Activated CD4-positive, alpha-beta T cell treated with anti-CD3 and anti-CD28 coated beads, Interleukin-2, amount 10 ng/mL, durations not matched to agents 7 days and 5 days (primary cell): ENCODE data around the gene NME1. TPM values are rescaled to one million over a fixed set of nuclear protein-coding genes. Genes with fewer than 3 reads are reported as not detected.
"Not testable (repeated sequence)": the region's sequence is repeated elsewhere in the genome, so short reads cannot be mapped to it uniquely, and the experiment has no call there.

Experiments used
- CTCF ChIA-PET: fragments of 350-600 bp; sonication (Branson Sonifier 250); formaldehyde crosslinking; loops from one replicate; lab custom pipeline; 2021; ENCODE audit warnings: antibody characterized with exemption; lab: Charles Lee
- POLR2A ChIA-PET: fragments of 350-600 bp; sonication (Branson Sonifier 250); formaldehyde crosslinking; loops from one replicate; lab custom pipeline; 2021; ENCODE audit warnings: antibody characterized with exemption; lab: Charles Lee
- DNase-seq: peaks from one replicate; pipeline ENCODE4 v3.0.0-alpha.2; 2020
- H3K27ac Mint-ChIP-seq: one replicate; pipeline ENCODE4 v1.8.0; 2021; ENCODE audit warnings: mild to moderate bottlenecking, moderate library complexity, mixed read lengths
- H3K27me3 Mint-ChIP-seq: one replicate; pipeline ENCODE4 v1.8.0; 2021; ENCODE audit warnings: mixed read lengths
- H3K36me3 Mint-ChIP-seq: one replicate; pipeline ENCODE4 v1.8.0; 2021; ENCODE audit warnings: low read depth, mixed read lengths
- H3K4me1 Mint-ChIP-seq: one replicate; pipeline ENCODE4 v1.8.0; 2021; ENCODE audit warnings: mixed read lengths
- H3K4me3 Mint-ChIP-seq: one replicate; pipeline ENCODE4 v1.8.0; 2021; ENCODE audit warnings: mild to moderate bottlenecking, moderate library complexity, mixed read lengths
- H3K9me3 Mint-ChIP-seq: one replicate; pipeline ENCODE4 v1.8.0; 2021; ENCODE audit warnings: mixed read lengths
- total RNA-seq, 2 experiments: library from RNA; stranded (reverse); gene quantifications; one replicate each; pipeline ENCODE4 v1.2.3, GENCODE V29; 2021

Gene NME1
- total RNA-seq, 2 experiments from 2014 or later: 104 to 107 TPM

GRCh38 chr17:51122473-51123115 lies 30.8 kb upstream of the NME1 start:
- H3K9me3 Mint-ChIP-seq, DNase-seq, H3K36me3 Mint-ChIP-seq, H3K27me3 Mint-ChIP-seq, POLR2A ChIA-PET, H3K4me3 Mint-ChIP-seq: not testable (repeated sequence)
- Mint-ChIP-seq H3K4me1 (peaks cover 40% of the 10 kb centered on the region), H3K27ac (peak overlapping the region; percentile 68)
- CTCF ChIA-PET: interaction anchor here (1.8 to 2.0 kb wide), 2 partner anchors 10 to 31 kb away, joined by 5 to 7 read pairs; partner anchors contain the start of gene NME1

- no peak overlapping the region for H3K4me3 Mint-ChIP-seq
- no peak overlapping the region for H3K27ac Mint-ChIP-seq
- DNase-seq: no peak
- POLR2A ChIA-PET: no interaction called here
- H3K9me3 Mint-ChIP-seq: no peaks in the 10 kb centered on the region
- peaks cover 17% of the 10 kb centered on the region for H3K4me1 Mint-ChIP-seq
- peaks cover 2% of the 10 kb centered on the region for H3K36me3 Mint-ChIP-seq
- CTCF ChIA-PET: interaction anchor here (0.5 to 2.0 kb wide), 3 partner anchors 8 to 28 kb away, joined by 3 to 7 read pairs (median 5); partner anchors contain the start of gene NME1
- no peaks in the 10 kb centered on the region for H3K27me3 Mint-ChIP-seq
Observed at GRCh38 chr17:51124640-51125503, 28.5 kb upstream of the NME1 start.

GRCh38 chr17:51128076-51128475 lies 25.3 kb upstream of the NME1 start:
- ChIA-PET POLR2A (no interaction called here), CTCF (no interaction called here)
- H3K27me3 Mint-ChIP-seq: peaks cover 2% of the 10 kb centered on the region
- DNase-seq: no peak
- H3K4me3 Mint-ChIP-seq: no peak overlapping the region
- H3K9me3 Mint-ChIP-seq: no peaks in the 10 kb centered on the region
- H3K36me3 Mint-ChIP-seq: no peaks in the 10 kb centered on the region
- no peak overlapping the region for H3K27ac Mint-ChIP-seq
- H3K4me1 Mint-ChIP-seq: peaks cover 3% of the 10 kb centered on the region

- ChIA-PET CTCF (interaction anchor here (0.8 to 1.4 kb wide), 3 partner anchors 9 to 102 kb away, joined by 3 to 5 read pairs (median 3); no protein-coding TSS in a partner anchor), POLR2A (no interaction called here)
- Mint-ChIP-seq H3K4me1 (peaks cover 7% of the 10 kb centered on the region), H3K27ac (no peak overlapping the region), H3K36me3 (no peaks in the 10 kb centered on the region), H3K4me3 (no peak overlapping the region), H3K9me3 (no peaks in the 10 kb centered on the region), H3K27me3 (peaks cover 2% of the 10 kb centered on the region)
- DNase-seq: no peak
Observed at GRCh38 chr17:51132964-51133319, 20.4 kb upstream of the NME1 start.

DNA sequence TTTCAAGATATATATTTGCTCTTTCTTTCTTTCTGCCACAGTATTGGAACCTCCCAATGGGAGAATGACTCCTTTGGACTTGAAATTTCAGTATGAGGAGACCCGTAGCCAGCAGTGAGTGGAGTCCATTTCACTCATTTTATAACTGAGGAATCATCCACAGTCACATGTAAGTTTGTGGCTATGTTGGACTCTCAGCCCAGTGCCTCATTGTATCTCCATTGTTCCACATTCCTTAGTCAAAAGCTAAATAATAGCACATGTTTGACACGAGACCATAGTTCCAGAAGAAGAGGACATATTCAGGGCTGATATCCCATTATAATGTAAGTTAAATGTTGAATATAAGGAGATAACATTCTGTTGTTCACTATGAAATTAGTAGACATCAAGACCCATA lies 20.0 kb upstream of the NME1 start:
- Mint-ChIP-seq H3K9me3 (no peaks in the 10 kb centered on the region), H3K4me1 (peaks cover 7% of the 10 kb centered on the region), H3K27ac (no peak overlapping the region), H3K36me3 (no peaks in the 10 kb centered on the region), H3K27me3 (peaks cover 2% of the 10 kb centered on the region), H3K4me3 (no peak overlapping the region)
- DNase-seq: no peak
- CTCF ChIA-PET: interaction anchor here (0.5 to 0.7 kb wide), 2 partner anchors 8 to 371 kb away, joined by 3 to 4 read pairs; no protein-coding TSS in a partner anchor
- POLR2A ChIA-PET: no interaction called here

- Mint-ChIP-seq H3K27me3 (peaks cover 2% of the 10 kb centered on the region), H3K27ac (no peak overlapping the region), H3K4me3 (no peak overlapping the region), H3K9me3 (no peaks in the 10 kb centered on the region), H3K36me3 (no peaks in the 10 kb centered on the region), H3K4me1 (peaks cover 7% of the 10 kb centered on the region)
- DNase-seq: no peak
- ChIA-PET POLR2A (no interaction called here), CTCF (interaction anchor here (1.4 to 2.1 kb wide), 2 partner anchors 16 to 17 kb away, joined by 6 to 9 read pairs; partner anchors contain the start of genes NME1 and SPAG9)
Observed at GRCh38 chr17:51135956-51136355, 17.4 kb upstream of the NME1 start.

DNA sequence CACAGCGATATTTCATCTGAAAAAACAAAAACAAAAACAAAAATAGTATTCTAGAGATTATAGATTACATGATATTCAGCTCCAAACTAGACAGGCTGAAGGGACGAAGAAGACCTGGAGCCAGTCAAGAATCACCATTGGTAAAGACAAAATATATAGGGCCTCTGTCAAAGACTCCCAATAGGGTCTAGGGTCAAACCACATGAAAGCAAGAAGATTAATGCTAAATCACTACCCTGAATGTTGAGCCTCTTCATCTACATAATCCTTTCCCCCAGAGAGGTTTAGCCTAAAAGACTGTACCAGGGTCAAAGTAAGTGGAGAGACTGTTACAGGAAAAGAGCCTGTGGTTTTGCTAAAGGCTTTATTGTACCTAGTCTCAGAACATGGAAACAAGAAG lies 10.8 kb upstream of the NME1 start:
- Mint-ChIP-seq H3K4me3 (no peak overlapping the region), H3K27me3 (peaks cover 2% of the 10 kb centered on the region), H3K9me3 (no peaks in the 10 kb centered on the region), H3K4me1 (peaks cover 4% of the 10 kb centered on the region), H3K36me3 (no peaks in the 10 kb centered on the region), H3K27ac (no peak overlapping the region)
- CTCF ChIA-PET: interaction anchor here (1.1 to 2.1 kb wide), 2 partner anchors 11 to 16 kb away, joined by 6 to 7 read pairs; partner anchors contain the start of gene NME1
- POLR2A ChIA-PET: no interaction called here
- DNase-seq: no peak

DNA sequence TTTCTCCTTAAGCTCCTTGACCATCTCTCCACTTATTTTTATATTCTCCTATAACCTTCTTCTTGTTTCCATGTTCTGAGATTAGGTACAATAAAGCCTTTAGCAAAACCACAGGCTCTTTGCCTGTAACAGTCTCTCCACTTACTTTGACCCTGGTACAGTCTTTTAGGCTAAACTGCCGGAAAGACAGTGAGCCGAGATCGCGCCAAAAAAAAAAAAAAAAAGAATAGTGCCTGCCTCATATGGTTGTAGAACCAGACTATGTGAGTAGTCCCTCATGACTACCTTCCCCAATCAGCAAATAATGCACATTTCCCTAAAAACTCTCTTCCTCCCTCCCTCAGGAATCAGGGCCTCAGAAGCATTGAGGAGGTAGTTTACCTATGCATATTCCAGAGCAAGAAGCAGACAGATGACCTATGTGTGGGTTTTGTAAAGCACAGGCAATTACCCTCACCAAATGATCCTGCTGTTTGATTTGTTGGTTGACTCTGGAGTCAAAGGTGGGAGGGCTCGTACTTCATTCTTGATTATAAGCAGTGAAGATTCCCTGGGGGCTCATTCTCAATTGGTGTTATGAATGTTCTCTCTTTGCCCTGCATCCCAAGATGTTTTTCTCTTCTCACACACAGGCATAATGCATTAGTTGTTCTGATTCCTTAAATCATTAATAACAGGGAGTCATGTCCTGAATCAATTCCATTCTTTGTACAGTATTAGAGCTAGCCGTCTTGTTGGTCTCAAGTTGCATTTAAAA lies 8.9 kb upstream of the NME1 start:
- Mint-ChIP-seq H3K27me3 (peaks cover 2% of the 10 kb centered on the region), H3K9me3 (no peaks in the 10 kb centered on the region), H3K36me3 (no peaks in the 10 kb centered on the region), H3K27ac (no peak overlapping the region), H3K4me1 (peaks cover 4% of the 10 kb centered on the region), H3K4me3 (no peak overlapping the region)
- ChIA-PET CTCF (no interaction called here), POLR2A (no interaction called here)
- no peak for DNase-seq

DNA sequence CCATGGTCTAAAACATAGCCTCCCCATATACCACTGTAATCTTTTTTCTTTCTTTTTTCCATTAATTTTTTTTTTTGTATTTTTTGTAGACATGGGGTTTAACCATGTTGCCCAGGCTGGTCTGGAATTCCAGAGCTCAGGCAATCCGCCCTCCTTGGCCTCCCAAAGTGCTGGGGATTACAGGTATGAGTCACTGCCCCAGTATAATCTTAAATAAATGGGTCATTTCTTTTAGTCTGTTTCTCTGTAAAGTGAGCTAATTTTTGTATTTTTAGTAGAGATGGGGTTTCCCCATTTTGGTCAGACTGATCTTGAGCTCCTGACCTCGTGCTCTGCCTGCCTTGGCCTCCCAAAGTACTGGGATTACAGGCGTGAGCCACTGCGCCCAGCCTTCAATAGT lies 5.7 kb upstream of the NME1 start:
- Mint-ChIP-seq H3K9me3 (no peaks in the 10 kb centered on the region), H3K4me1 (peaks cover 4% of the 10 kb centered on the region), H3K27ac (no peak overlapping the region), H3K4me3 (no peak overlapping the region), H3K27me3 (no peaks in the 10 kb centered on the region), H3K36me3 (no peaks in the 10 kb centered on the region)
- DNase-seq: no peak
- ChIA-PET CTCF (interaction anchor here (0.6 to 1.4 kb wide), 3 partner anchors 14 to 26 kb away, joined by 3 to 4 read pairs (median 3); no protein-coding TSS in a partner anchor), POLR2A (no interaction called here)

DNA sequence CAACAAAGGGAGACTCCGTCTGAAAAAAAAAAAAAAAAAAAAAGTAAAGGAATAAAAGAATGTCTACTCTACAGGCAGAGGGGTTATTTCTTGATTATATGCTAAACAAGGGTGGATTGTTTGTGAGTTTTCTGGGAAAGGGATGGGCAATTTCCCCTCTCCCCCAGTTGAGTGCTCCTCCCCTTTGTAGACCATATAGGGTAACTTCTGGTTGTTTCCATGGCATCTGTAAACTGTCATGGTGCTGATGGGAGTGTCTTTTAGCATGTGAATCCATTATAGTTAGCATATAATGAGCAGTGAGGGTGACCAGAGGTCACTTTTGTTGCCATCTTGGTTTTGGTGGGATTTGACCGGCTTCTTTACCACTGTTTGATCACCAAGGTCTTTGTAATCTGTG lies 4.2 kb upstream of the NME1 start:
- ChIA-PET POLR2A (no interaction called here), CTCF (interaction anchor here (1.4 kb wide), 1 partner anchor 13 kb away, joined by 4 read pairs; no protein-coding TSS in a partner anchor)
- H3K27ac Mint-ChIP-seq: no peak overlapping the region
- no peak overlapping the region for H3K4me3 Mint-ChIP-seq
- no peaks in the 10 kb centered on the region for H3K27me3 Mint-ChIP-seq
- H3K4me1 Mint-ChIP-seq: peaks cover 2% of the 10 kb centered on the region
- DNase-seq: no peak
- H3K36me3 Mint-ChIP-seq: no peaks in the 10 kb centered on the region
- H3K9me3 Mint-ChIP-seq: no peaks in the 10 kb centered on the region

DNA sequence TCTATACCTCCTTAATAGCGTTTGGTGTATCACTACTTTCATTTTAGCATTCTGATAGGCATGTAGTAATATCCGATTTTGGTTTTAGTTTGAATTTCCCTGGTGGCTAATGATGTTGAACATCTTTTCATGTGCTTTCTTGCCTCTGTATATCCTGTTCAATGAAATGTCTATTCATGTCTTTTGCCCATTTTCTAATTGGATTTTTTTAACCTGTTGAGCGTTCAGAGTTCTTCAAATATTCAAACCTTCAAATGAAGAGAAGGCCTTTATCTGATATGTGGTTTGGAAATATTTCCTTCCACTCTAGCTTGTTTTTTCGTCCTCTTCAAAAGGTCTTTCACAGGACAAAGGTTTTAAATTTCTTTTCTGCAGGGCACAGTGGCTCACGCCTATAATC lies 2.4 kb upstream of the NME1 start:
- Mint-ChIP-seq H3K27me3 (no peaks in the 10 kb centered on the region), H3K27ac (no peak overlapping the region), H3K9me3 (no peaks in the 10 kb centered on the region), H3K4me1 (peaks cover 2% of the 10 kb centered on the region), H3K36me3 (peaks cover 4% of the 10 kb centered on the region), H3K4me3 (no peak overlapping the region)
- ChIA-PET CTCF (no interaction called here), POLR2A (no interaction called here)
- no peak for DNase-seq

DNA sequence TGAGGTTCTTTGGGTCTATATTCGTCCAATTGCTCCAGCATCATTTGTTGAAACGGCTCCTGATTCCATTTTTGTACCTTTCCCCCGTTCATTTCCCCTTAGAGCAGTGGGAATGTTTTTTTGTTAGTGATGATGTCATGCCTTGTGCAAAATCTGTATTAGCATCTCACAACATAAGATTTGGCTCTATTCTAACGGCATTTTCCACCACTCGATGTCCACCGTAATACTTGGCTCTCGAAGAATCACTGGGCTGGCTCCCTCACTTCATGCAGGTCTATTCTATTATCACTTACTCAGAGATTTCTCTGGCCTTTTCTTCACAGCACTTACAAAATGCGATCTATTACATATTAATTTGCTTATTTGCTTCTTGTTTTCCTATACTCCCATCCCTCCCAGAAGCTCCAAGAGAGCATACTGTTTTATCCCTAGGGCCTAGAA lies 571 bp upstream of the NME1 start:
- DNase-seq: peak; percentile 13
- ChIA-PET POLR2A (interaction anchor here (0.7 to 1.2 kb wide), 3 partner anchors 13 to 87 kb away, joined by 3 to 4 read pairs (median 4); partner anchors contain the start of gene NME2), CTCF (interaction anchor here (0.7 to 2.3 kb wide), 26 partner anchors 9 to 389 kb away, joined by 3 to 15 read pairs (median 4); partner anchors contain the start of genes SPAG9 and TOB1)
- H3K4me3 Mint-ChIP-seq: no peak overlapping the region
- H3K9me3 Mint-ChIP-seq: no peaks in the 10 kb centered on the region
- no peaks in the 10 kb centered on the region for H3K27me3 Mint-ChIP-seq
- H3K36me3 Mint-ChIP-seq: peaks cover 15% of the 10 kb centered on the region
- H3K27ac Mint-ChIP-seq: no peak overlapping the region
- H3K4me1 Mint-ChIP-seq: peaks cover 1% of the 10 kb centered on the region
